Measurements from ENCODE around the gene GRIP1.

GRIP1 gene

GRCh38 chr12:66598608-66599007 lies 80.3 kb downstream of the GRIP1 start:
- DNase-seq, result no peak

DNA sequence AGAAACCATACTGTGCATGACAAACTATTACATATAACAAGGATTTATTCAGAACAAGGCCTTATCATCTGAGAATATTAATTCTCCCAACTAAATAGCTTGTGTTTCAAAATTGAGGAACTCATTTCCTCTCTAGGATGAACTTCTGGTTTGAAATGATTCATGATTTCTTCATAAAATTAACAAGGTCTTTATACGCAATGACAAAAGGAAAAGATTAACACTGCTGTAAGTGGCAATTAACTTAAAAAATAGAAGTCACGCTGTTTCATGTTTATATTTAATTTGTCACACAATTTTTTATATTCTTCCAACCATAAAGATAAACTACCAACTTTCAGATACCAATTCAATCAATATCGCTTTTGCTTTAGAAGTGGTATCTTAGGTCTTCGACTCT lies 80.8 kb downstream of the GRIP1 start:
- DNase-seq, result no peak

DNA sequence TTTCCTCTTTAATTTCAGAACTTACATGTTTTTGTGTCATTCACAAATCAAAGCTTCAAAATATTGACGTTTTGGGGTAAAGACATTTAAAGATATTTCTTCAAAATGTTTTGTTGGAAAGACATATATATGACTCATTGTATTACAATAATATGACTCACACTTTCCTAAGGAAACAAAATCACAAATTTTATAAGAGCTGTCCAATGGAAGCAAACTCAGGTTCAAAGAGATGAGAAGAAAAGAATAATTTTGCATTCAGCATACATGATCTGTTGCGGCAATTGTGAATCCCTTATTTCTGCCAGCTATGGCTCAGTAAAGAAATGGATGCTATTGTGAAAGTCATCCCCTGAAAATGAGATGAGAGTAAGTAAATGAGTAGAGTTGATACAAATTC lies 82.7 kb downstream of the GRIP1 start:
- no peak for DNase-seq

DNA sequence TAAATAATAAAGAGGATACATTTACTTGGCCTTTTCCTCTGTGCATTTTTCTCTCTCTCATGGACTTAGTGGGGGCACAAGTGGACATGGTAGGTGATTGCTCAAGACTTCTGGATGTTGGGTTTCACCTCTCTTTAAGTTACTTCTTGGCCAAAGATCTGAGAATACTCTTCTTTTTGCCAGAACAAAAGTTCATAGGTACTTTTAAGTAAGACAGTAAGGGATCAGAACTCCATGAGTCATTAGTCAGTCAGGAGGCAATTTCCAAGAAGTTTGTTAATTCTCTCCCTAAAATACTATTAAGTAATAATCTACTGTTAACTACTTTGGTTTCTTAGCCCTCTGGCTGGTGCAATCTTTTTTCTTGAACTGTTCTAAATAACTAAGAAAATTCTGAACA lies 84.2 kb downstream of the GRIP1 start:
- no peak for DNase-seq

DNA sequence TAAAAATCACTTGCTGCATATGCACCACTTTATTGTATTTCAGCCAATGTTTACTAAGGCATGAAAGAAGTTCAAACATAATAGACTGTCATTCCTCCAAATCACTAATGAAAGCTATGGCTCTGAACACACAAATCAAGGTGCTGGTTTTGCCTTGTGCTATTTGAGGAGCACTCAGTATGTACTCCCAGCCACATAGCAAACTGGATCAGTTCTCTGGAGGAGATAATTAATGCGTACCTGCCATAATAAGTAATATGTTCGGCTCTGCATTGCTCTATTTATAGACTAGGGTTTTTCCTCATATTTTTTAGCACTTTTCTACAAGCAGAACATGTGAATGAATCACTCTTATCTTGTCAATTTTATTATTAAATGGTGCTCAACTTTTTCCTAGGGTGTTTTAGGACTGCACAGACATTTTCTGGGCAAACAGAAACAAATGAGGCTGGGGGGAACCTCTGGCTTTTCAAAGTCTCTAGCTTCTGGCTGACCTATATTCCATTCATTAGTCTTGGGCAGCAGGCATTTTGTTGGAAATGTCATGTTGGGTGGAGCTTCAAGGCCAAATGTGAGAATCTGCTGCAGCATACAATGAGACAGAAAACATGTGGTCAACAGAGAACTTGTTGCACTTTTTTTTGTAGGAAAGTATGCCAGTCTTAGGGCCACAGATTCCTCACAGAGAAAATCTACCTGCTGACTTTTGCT lies 88.4 kb downstream of the GRIP1 start:
- DNase-seq, result no peak

DNA sequence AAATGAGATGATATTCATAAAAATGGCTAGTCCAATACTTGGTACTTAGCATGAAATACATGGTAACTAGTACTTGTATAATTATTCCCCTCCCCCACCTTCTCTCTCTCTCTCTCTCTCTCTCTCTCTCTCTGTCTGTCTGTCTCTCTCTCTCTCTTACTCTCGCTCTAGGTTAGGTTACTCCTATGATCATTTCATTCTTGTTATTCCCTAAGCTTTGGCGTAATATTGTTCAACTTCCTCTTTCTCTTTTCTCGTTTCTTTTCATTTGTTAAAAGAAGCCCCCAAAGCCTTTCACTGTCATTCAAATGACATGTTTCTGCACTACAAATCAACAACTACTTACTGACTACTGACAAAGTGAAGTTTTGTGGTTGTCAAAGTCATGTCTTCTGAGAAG lies 89.8 kb downstream of the GRIP1 start:
- DNase-seq, result no peak

DNA sequence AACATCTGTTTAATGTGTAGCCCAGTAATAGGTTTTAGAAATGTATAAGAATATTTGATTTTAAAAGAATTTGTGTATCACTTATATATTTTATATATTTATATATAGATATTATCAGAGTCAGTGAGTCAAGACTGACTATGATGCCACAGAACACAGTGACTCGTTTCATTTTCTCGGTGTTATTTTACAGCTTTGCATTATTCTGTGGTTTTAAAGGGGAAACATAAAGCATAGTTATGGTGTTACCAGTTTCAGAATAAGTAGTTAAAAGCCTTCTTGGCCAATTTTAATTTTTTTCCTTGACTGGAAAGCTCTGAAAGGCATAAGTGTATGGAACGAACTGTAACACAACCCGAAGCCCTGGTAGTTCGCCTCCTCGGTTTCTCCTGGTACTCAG lies 91.0 kb downstream of the GRIP1 start:
- DNase-seq, result no peak

DNA sequence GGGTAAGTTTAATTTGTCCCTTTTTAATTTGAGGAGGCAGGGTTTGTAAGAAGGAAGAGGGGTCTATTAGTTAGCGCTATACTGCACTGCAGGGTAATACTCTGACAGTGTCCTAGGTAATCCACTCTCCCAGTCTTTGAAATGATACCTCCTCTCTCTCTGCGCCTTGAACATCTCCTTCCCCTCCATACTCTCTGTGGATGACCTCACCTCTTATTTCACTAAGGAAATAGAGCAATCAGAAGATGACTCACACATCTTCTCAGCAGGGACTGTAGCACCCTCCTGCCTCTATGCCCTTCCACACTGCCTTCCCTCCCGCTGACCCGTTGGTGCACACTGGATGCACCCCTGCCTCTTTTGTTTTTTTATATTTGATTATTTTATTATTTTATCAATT lies 94.2 kb downstream of the GRIP1 start:
- no peak for DNase-seq

DNA sequence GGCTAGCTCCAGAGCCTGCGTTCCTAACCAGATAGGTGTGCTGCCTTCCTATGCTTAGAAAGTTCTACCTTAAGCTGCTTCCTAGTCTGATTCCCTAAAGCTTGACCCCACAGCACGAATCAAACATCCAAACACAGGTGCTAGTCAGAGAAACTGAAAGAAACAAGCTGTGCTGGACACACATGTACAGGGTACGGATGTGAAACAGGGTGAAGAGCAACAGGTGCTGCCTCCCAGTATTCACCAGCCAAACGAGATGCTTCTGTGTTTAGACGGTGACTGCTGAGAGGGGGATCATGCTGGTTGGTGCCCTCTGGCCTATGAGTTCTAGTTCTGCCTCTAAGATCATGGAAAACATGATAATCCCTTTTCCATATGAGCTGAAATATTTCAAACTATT lies 105.3 kb downstream of the GRIP1 start:
- DNase-seq, result no peak

DNA sequence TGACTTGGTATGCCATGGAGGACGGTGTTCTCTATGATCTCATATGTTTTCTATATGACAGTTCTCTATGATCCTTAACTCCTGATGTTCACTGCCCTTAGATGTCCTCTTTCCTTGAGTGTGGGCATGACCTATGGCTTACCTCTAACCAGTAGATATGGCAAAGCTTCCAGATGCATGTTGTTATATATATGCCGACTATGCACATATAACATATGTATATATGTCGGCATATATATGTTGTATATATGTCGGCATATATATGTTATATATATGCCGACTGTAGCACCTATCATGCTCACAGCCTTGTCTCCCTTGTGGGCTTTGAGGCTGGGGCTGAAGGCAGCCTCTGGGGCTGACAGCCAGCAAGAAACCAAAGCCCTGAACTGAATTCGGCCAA lies 106.0 kb downstream of the GRIP1 start:
- DNase-seq, result no peak

- no peak for DNase-seq
These were observed 107.4 kb downstream of the GRIP1 start for GRCh38 chr12:66571361-66571915.

DNA sequence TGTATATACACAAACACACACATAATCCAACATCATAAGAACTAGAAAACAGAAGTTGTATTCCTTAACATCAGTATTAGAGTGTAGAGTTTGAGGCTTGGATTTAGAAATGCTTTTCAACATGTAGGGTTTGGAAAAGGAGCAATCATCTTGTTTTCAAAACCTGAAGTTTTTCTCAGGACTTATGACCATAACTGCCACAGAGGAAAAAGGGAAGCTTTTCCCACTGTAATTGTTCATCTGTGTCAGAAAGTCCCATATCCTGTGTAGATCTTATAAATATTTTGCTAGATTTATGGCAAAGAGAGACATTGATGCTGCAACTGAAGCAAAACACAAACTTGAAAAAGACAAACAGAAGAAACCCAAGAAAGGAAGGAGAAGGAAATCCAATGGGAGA lies 115.7 kb downstream of the GRIP1 start:
- no peak for DNase-seq

GRCh38 chr12:66555113-66555512 lies 123.8 kb downstream of the GRIP1 start:
- no peak for DNase-seq

DNA sequence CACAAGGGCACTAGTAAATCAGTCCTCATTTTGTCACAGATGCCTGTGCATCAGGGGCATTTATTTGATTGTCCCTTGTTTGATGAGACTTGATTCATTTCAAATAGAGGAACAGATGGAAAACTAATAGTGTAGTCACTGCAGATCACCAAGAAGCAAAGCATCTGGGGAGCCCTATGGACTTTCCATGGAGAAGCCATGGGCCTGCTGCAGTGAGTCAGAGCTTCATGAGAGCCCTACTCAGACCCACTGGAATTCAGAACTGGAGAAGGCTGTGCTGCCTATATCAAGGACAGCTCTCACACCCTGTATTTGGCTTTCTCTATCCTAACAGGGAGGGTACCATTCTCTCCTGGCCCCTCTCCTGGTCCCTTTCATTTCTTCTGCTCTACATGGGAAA lies 126.2 kb downstream of the GRIP1 start:
- no peak for DNase-seq

DNA sequence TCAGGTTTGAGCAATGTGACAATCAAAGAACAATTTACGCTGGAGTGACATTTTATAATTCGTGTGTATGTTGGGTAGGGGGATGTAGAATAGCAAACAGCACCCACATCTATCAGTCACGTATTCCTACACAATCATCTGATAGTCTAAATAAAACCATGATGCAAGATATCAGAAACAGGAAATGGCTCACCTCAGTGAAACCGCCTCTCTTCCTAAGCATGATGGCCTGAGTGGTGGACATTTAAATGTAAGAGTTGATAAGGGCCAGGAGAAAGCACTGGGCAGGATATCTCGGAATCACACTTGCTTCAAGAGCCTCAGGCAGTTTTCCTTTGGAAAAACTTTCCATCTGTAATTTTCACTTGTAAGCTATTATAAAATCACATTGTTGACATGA lies 128.2 kb downstream of the GRIP1 start:
- DNase-seq, result no peak

GRCh38 chr12:66549050-66549389 lies 129.9 kb downstream of the GRIP1 start:
- no peak for DNase-seq

GRCh38 chr12:66548338-66549049 lies 130.4 kb downstream of the GRIP1 start:
- DNase-seq, result no peak

DNA sequence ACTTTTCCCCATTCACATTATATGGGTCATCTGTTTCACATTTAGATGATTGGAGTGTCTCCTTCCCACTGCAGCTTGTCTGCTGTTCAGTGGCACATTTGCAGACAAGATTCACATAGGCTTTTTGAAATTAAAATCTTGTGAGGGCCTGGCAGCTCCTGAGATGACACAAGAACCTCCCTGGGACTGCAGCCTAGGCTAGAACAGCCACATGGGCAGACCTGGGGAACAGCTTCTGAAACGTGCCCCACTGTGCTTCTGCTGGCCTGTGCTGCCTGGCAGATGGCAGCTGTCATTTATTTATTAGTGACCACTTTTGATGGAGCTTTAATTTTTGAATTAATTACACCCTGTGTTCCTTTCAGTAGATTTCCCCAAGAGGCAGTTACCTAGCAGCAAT lies 137.4 kb downstream of the GRIP1 start:
- DNase-seq, result no peak

- no peak for DNase-seq
These were observed 139.4 kb downstream of the GRIP1 start for GRCh38 chr12:66539431-66539830.

DNA sequence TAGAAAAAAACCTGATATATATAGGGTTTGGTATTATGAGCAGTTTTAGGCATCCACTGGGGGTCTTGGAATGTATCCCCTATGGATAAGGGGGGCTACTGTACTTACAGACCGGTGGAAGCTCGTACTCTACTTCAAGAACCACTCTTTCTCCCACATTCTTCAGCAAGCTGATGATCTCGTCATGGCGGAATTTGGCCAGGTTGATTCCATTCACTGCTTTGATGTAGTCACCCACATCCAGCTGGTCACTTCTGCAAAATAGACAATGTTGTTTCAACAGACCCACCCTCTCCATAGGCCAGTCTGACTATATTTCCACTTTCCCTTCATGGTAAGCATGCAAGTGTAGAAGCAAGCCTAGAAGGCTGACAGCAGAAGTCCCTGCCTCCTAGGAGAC lies 139.9 kb downstream of the GRIP1 start:
- DNase-seq, result no peak

DNA sequence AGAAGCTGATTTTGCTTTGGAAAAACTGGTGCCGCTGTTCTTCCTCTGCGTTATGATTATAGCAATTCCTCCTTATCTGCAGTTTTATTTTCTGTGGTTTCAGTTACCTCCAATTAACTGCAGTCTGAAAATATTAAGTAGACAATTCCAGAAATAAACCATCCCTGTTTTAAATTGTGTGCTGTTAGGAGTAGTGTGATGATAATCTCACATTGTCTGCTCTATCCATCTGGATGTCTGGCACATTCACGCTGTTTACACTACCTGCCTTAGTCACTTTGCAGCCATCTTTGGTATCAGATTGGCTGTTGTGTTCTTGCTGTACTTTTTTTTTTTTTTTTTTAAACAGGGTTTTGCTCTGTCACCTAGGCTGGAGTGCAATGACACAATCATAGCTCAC lies 141.0 kb downstream of the GRIP1 start:
- DNase-seq, result no peak

DNA sequence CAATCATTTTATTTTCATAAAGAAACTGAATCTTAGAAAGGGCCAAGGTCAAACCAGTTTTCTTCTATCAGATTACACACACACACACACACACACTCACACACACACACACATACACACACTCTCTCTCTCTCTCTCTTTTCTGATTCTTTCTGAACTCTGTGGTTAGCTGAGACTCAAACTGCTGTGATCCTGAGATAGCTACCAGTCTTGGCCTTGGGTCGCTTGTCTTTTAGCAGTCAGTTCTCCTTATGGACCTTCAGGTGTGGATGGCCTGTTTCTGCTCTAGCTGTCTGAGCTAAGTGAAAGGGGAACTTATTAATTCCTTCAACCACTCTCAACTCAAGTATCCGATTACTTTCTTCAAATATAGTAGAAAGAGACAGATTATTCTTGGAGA lies 145.1 kb downstream of the GRIP1 start:
- no peak for DNase-seq

GRCh38 chr12:66531766-66532165 lies 147.1 kb downstream of the GRIP1 start:
- DNase-seq, result no peak

DNA sequence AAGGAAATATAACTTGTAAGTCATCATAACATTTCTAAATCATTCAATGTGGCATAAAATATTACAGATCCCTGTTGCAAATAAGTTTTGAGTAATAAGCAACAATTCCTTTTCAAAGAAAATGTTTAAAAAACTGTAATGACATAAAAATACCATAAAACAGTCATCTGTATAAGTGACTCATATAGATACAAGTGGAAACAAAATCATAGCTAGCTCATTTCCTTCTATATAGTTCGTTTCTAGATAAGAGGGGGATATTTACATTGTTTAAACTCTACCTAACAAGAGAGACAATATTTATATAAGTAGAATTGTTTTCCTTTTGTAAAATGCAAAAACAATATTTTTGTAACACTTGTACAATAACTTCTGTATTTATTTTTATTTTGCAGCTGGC lies 148.9 kb downstream of the GRIP1 start:
- DNase-seq, result no peak

GRCh38 chr12:66516561-66516960 lies 162.3 kb downstream of the GRIP1 start:
- DNase-seq, result no peak
